Gastrocnemius medialis (tissue), 4 donors: Measurements from ENCODE around the gene MEIKIN. TPM values are rescaled to one million over a fixed set of nuclear protein-coding genes. Genes with fewer than 3 reads are reported as not detected.

Experiments used
- ATAC-seq, 2 donors: fragments of 150-250 bp; one replicate each; pipeline ENCODE4 v1.9.1; 2016
- DNase-seq, 2 donors: peaks; one replicate each; pipeline ENCODE4 v3.0.0-alpha.2; 2019
- H3K27ac ChIP-seq, 4 donors: fragments of 200-600 bp; sonication (generic); 1 replicate in 1 of 4; 2 replicates in 3 of 4; pipeline ENCODE4 v1.5.1; 2016 to 2018; ENCODE audit warnings: mild to moderate bottlenecking in 2 of 4, moderate library complexity in 1 of 4
- H3K27me3 ChIP-seq, 3 donors: fragments of 200-600 bp; sonication (generic) in 2 of 3; 1 replicate in 1 of 3; 2 replicates in 2 of 3; pipeline versions ENCODE4 v1.5.1 to v1.6.0; 2016 to 2019; ENCODE audit warnings: mild to moderate bottlenecking in 1 of 3, moderate library complexity in 1 of 3
- H3K36me3 ChIP-seq, 2 donors: fragments of 200-600 bp; sonication (generic) in 1 of 2; one replicate each; pipeline ENCODE4 v1.5.1; 2017 to 2018
- H3K4me1 ChIP-seq, 2 donors: fragments of 200-600 bp; sonication (generic) in 1 of 2; one replicate each; pipeline ENCODE4 v1.5.1; 2016 to 2017; ENCODE audit warnings: mild to moderate bottlenecking in 2 of 2
- H3K4me3 ChIP-seq, 4 donors: fragments of 200-600 bp; sonication (generic) in 3 of 4; 1 replicate in 1 of 4; 2 replicates in 3 of 4; pipeline ENCODE4 v1.5.1; 2016 to 2019; ENCODE audit warnings: mild to moderate bottlenecking in 2 of 4
- H3K9me3 ChIP-seq, 3 donors: fragments of 200-600 bp; sonication (generic) in 2 of 3; 1 replicate in 1 of 3; 2 replicates in 2 of 3; pipeline ENCODE4 v1.5.1; 2016 to 2019
- CTCF ChIP-seq, 5 experiments: fragments of 450-650 bp in 3 of 5; fragments of 200-600 bp in 2 of 5; sonication (generic) in 2 of 5; IDR thresholded peaks in 4 of 5; conservative IDR thresholded peaks in 1 of 5; 1 replicate in 4 of 5; 2 replicates in 1 of 5; pipeline ENCODE4 v1.5.1; 2016 to 2019; ENCODE audit warnings: antibody characterized with exemption in 5 of 5, mild to moderate bottlenecking in 3 of 5, moderate library complexity in 3 of 5
- POLR2A ChIP-seq, 2 donors: fragments of 450-650 bp; IDR thresholded peaks; one replicate each; pipeline ENCODE4 v1.6.1; 2017; ENCODE audit warnings: antibody characterized with exemption in 2 of 2, mild to moderate bottlenecking in 2 of 2, moderate library complexity in 2 of 2
- in situ Hi-C, 4 donors: fragments of 200-750 bp; cut with MboI; loops; one replicate each; pipeline versions ENCODE4 v1.15.0 to v1.8.0; 2017; ENCODE audit warnings: low sequenced_read_pairs in 4 of 4
- intact Hi-C: fragments of 100-400 bp; cut with DNase I; formaldehyde crosslinking; loops from one replicate; pipeline ENCODE4 v1.15.1; 2023; ENCODE audit warnings: low total_unique reads
- total RNA-seq, 4 donors: library from RNA; depleted of rRNA; stranded (reverse); fragments of >200 nt; gene quantifications; one replicate each; pipeline versions ENCODE4 v1.1.0 to v1.2.3, GENCODE V29; 2016

The MEIKIN gene
- total RNA-seq, 4 donors from 2014 or later = not detected

- Histone ChIP-seq H3K4me1 (peaks cover 0 to 8% of the 10 kb centered on the region in 2 donors), H3K27ac (no peak overlapping the region), H3K4me3 (no peak overlapping the region), H3K36me3 (no peaks in the 10 kb centered on the region), H3K9me3 (no peaks in the 10 kb centered on the region), H3K27me3 (no peaks in the 10 kb centered on the region)
- no peak for ATAC-seq
- intact Hi-C loops (loop anchor here (10.0 kb wide), 1 partner anchor 808 kb away; no protein-coding TSS in a partner anchor), in situ Hi-C loops (no loop called here)
- peak in 1 of 2 donors; percentile 6 for DNase-seq
- TF ChIP-seq CTCF (IDR thresholded peaks at IDR 0.05 in 4 of 5, conservative IDR thresholded peaks at IDR 0.05 in 1 of 5) (no peak), POLR2A (IDR thresholded peaks at IDR 0.05) (no peak)
Observed at GRCh38 chr5:131987251-131987650, 41.8 kb upstream of the MEIKIN start.

GRCh38 chr5:131986161-131986912, 40.9 kb upstream of the MEIKIN start:
- in situ Hi-C loops = no loop called here
- no peak overlapping the region for H3K4me3 ChIP-seq
- H3K4me1 ChIP-seq = peaks cover 0 to 8% of the 10 kb centered on the region in 2 donors
- no peak for TF ChIP-seq POLR2A (IDR thresholded peaks at IDR 0.05)
- TF ChIP-seq CTCF (IDR thresholded peaks at IDR 0.05 in 4 of 5, conservative IDR thresholded peaks at IDR 0.05 in 1 of 5) = no peak
- intact Hi-C loops = loop anchor here (10.0 kb wide), 1 partner anchor 808 kb away; no protein-coding TSS in a partner anchor
- H3K9me3 ChIP-seq = no peaks in the 10 kb centered on the region
- H3K27me3 ChIP-seq = no peaks in the 10 kb centered on the region
- no peaks in the 10 kb centered on the region for H3K36me3 ChIP-seq
- no peak overlapping the region for H3K27ac ChIP-seq
- ATAC-seq = no peak
- peak in 1 of 2 donors; percentile 6 for DNase-seq

GRCh38 chr5:131984956-131985665, 39.6 kb upstream of the MEIKIN start:
- Histone ChIP-seq H3K27ac (no peak overlapping the region), H3K4me1 (peaks cover 0 to 8% of the 10 kb centered on the region in 2 donors), H3K36me3 (no peaks in the 10 kb centered on the region), H3K27me3 (no peaks in the 10 kb centered on the region), H3K4me3 (no peak overlapping the region), H3K9me3 (no peaks in the 10 kb centered on the region)
- no peak for TF ChIP-seq POLR2A (IDR thresholded peaks at IDR 0.05)
- no peak for TF ChIP-seq CTCF (IDR thresholded peaks at IDR 0.05 in 4 of 5, conservative IDR thresholded peaks at IDR 0.05 in 1 of 5)
- intact Hi-C loops = loop anchor here (10.0 kb wide), 1 partner anchor 810 kb away; no protein-coding TSS in a partner anchor
- DNase-seq = no peak
- in situ Hi-C loops = no loop called here
- no peak for ATAC-seq

- H3K4me3 ChIP-seq = no peak overlapping the region
- ATAC-seq (no peak), DNase-seq (no peak)
- H3K27me3 ChIP-seq = no peaks in the 10 kb centered on the region
- intact Hi-C loops = loop anchor here (10.0 kb wide), 1 partner anchor 811 kb away; no protein-coding TSS in a partner anchor
- in situ Hi-C loops = no loop called here
- H3K4me1 ChIP-seq = peaks cover 0 to 8% of the 10 kb centered on the region in 2 donors
- H3K36me3 ChIP-seq = no peaks in the 10 kb centered on the region
- no peaks in the 10 kb centered on the region for H3K9me3 ChIP-seq
- TF ChIP-seq POLR2A (IDR thresholded peaks at IDR 0.05) (no peak), CTCF (IDR thresholded peaks at IDR 0.05 in 4 of 5, conservative IDR thresholded peaks at IDR 0.05 in 1 of 5) (no peak)
- no peak overlapping the region for H3K27ac ChIP-seq
Observed at GRCh38 chr5:131983244-131983771, 37.8 kb upstream of the MEIKIN start.
